Type B pancreatic cell (in vitro differentiated cells): ENCODE measurements around the gene MMP24OS. TPM values are rescaled to one million over a fixed set of nuclear protein-coding genes. Genes with fewer than 3 reads are reported as not detected.

Source experiments
- DNase-seq: peaks from one replicate; pipeline ENCODE4 v3.0.0; 2021; ENCODE audit warnings: mixed read lengths; ENCODE audit not compliant: unreplicated experiment; ENCODE audit errors: extremely low spot score
- H3K27ac Mint-ChIP-seq: 2 replicates; pipeline ENCODE4 v1.8.0; 2021; ENCODE audit warnings: mild to moderate bottlenecking, mixed read lengths
- H3K27me3 Mint-ChIP-seq: 2 replicates; pipeline ENCODE4 v1.8.0; 2021; ENCODE audit warnings: mixed read lengths
- H3K36me3 Mint-ChIP-seq: 2 replicates; pipeline ENCODE4 v1.8.0; 2021; ENCODE audit warnings: mixed read lengths
- H3K4me1 Mint-ChIP-seq: one replicate; pipeline ENCODE4 v1.8.0; 2021; ENCODE audit warnings: mixed read lengths; ENCODE audit not compliant: unreplicated experiment
- H3K4me3 Mint-ChIP-seq: 2 replicates; pipeline ENCODE4 v1.8.0; 2021; ENCODE audit warnings: mild to moderate bottlenecking, mixed read lengths
- H3K9me3 Mint-ChIP-seq: 2 replicates; pipeline ENCODE4 v1.8.0; 2021; ENCODE audit warnings: mixed read lengths
- CTCF ChIP-seq: fragments of 200-600 bp; sonication (generic); conservative IDR thresholded peaks from 2 replicates; pipeline ENCODE4 v1.5.0; 2021; ENCODE audit warnings: antibody characterized with exemption, mild to moderate bottlenecking
- total RNA-seq: library from RNA; stranded (reverse); gene quantifications from 2 replicates; pipeline ENCODE4 v1.2.1, GENCODE V29; 2021; ENCODE audit warnings: low replicate concordance

Gene MMP24OS
- total RNA-seq, 1 donor from 2014 or later = 63.1 TPM

- no peak overlapping the region for H3K27ac Mint-ChIP-seq
- H3K4me3 Mint-ChIP-seq = no peak overlapping the region
- no peak for DNase-seq
- H3K4me1 Mint-ChIP-seq = no peaks in the 10 kb centered on the region
- H3K27me3 Mint-ChIP-seq = no peaks in the 10 kb centered on the region
- no peak for TF ChIP-seq CTCF
- H3K36me3 Mint-ChIP-seq = peaks cover 26% of the 10 kb centered on the region
- no peaks in the 10 kb centered on the region for H3K9me3 Mint-ChIP-seq
These were observed 2.1 kb downstream of the MMP24OS start for GRCh38 chr20:35275741-35276251.

GRCh38 chr20:35274172-35275092 is 3.5 kb downstream of the MMP24OS start:
- H3K9me3 Mint-ChIP-seq = no peaks in the 10 kb centered on the region

GRCh38 chr20:35273449-35274171 is 4.3 kb downstream of the MMP24OS start:
- TF ChIP-seq CTCF = no peak
- Mint-ChIP-seq H3K4me1 (peaks cover 3% of the 10 kb centered on the region), H3K36me3 (peaks cover 8% of the 10 kb centered on the region), H3K9me3 (no peaks in the 10 kb centered on the region), H3K4me3 (no peak overlapping the region), H3K27ac (no peak overlapping the region), H3K27me3 (no peaks in the 10 kb centered on the region)
- no peak for DNase-seq

More at GRCh38 chr20:35274172-35275092, 3.5 kb downstream of the MMP24OS start:
- no peak for DNase-seq
- TF ChIP-seq CTCF = no peak
- H3K36me3 Mint-ChIP-seq = peaks cover 16% of the 10 kb centered on the region
- H3K27ac Mint-ChIP-seq = no peak overlapping the region
- no peaks in the 10 kb centered on the region for H3K27me3 Mint-ChIP-seq
- H3K4me1 Mint-ChIP-seq = no peaks in the 10 kb centered on the region
- no peak overlapping the region for H3K4me3 Mint-ChIP-seq

GRCh38 chr20:35271904-35272303 is 6.0 kb downstream of the MMP24OS start:
- Mint-ChIP-seq H3K27ac (no peak overlapping the region), H3K36me3 (peaks cover 4% of the 10 kb centered on the region), H3K27me3 (no peaks in the 10 kb centered on the region), H3K4me1 (peaks cover 3% of the 10 kb centered on the region), H3K4me3 (no peak overlapping the region), H3K9me3 (no peaks in the 10 kb centered on the region)
- DNase-seq = no peak
- TF ChIP-seq CTCF = no peak

- no peak overlapping the region for H3K4me3 Mint-ChIP-seq
- H3K4me1 Mint-ChIP-seq = peaks cover 3% of the 10 kb centered on the region
- peak overlapping the region; percentile 14 for H3K27ac Mint-ChIP-seq
- TF ChIP-seq CTCF = no peak
- DNase-seq = no peak
- H3K27me3 Mint-ChIP-seq = no peaks in the 10 kb centered on the region
- H3K36me3 Mint-ChIP-seq = peaks cover 11% of the 10 kb centered on the region
- H3K9me3 Mint-ChIP-seq = no peaks in the 10 kb centered on the region
These were observed 6.6 kb downstream of the MMP24OS start for GRCh38 chr20:35271073-35271882.
